ENCODE data around the gene MNT. TPM values are rescaled to one million over a fixed set of nuclear protein-coding genes. Genes with fewer than 3 reads are reported as not detected.
"Not testable (repeated sequence)": the region's sequence is repeated elsewhere in the genome, so short reads cannot be mapped to it uniquely, and the experiment has no call there.

MNT gene
- polyA plus RNA-seq (ENCODE audit: insufficient read length), result 20.3 TPM

DNA sequence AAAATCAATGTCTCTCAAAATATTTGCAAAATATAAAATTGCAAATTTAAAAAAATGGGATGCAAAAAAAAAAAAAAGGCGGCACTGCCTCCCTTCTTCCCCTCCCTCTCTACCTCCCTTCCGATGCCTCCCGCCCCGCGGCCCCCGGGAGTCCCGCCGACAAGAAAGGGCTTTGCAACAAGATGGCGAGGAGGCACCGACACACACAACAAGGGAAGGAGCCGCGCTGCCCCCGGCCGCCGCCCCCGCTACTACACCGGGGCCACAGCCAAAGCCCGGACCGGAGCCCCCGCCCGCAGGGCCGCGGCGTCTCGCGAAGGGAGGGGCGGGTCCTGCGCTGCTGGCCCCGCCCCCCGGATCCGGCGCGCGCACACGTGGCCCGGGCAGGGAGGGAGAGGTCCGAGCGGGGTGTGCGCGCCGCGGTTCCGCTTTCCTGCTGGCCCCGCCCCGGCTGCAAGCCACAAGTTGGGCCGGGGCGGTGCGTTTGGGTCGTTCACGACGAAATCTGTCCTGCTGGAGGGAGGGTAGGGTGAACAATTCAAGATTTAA lies at the start of gene MNT:
Gene MNT, minus strand, starts transcription at position 184 of the 549 bp plus-strand sequence. CDS start 348 bp downstream, outside the sequence.
- peak; percentile 95 for DNase-seq

GRCh38 chr17:2450016-2450650 lies 49.3 kb upstream of the MNT start:
- no peak for DNase-seq

DNA sequence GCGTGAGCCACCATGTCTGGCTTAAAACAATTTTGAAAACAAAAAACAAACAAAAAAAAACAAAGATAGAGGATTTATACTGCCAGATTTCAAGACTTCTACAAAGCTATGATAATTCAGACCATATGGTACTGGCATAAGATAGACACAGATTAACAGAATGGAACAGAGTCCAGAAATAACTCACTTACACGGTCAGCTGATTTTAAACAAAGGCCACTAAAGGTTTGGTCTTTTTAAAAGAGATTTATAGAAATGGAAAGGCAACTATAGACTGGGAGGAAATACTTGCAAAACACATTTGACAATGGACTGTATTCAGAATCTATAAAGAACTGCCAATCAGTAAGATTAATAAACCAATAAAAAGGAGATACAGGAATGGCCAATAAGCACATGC lies 48.6 kb upstream of the MNT start:
- DNase-seq, result no peak

DNA sequence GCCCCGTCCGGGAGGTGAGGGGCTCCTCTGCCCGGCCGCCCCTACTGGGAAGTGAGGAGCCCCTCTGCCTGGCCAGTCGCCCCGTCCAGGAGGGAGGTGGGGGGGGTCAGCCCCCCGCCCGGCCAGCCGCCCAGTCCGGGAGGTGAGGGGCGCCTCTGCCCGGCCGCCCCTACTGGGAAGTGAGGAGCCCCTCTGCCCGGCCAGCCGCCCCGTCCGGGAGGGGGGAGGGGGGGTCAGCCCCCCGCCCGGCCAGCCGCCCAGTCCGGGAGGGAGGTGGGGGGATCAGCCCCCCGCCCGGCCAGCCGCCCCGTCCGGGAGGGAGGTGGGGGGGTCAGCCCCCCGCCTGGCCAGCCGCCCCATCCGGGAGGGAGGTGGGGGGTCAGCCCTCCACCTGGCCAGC lies 46.6 kb upstream of the MNT start:
- DNase-seq, result not testable (repeated sequence)

- DNase-seq, result no peak
Observed at GRCh38 chr17:2445638-2446037, 44.8 kb upstream of the MNT start.

- DNase-seq, result no peak
Observed at GRCh38 chr17:2444382-2444781, 43.5 kb upstream of the MNT start.

GRCh38 chr17:2442166-2442565 lies 41.3 kb upstream of the MNT start:
- DNase-seq, result no peak

DNA sequence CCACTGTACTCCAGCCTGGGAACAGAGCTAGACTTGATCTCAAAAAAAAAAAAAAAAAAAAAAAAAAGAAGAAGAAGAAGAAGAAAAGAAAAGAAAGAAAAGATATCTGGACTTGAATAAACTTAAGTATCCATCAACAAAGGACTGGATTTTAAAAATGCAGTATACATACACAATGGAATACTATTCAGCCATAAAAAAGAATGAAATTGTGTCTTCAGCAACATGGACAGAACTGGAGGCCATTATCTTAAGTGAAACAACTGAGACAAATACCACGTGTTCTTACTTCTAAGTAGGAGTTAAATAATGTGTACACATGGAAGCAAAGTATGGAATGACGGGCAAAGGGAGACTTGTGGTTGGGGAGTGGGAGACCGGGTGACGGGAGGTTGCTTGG lies 40.1 kb upstream of the MNT start:
- no peak for DNase-seq

GRCh38 chr17:2439997-2440396 lies 39.1 kb upstream of the MNT start:
- not testable (repeated sequence) for DNase-seq

GRCh38 chr17:2438823-2439222 lies 38.0 kb upstream of the MNT start:
- DNase-seq, result no peak

- DNase-seq, result no peak
Observed at GRCh38 chr17:2436316-2436905, 35.6 kb upstream of the MNT start.

DNA sequence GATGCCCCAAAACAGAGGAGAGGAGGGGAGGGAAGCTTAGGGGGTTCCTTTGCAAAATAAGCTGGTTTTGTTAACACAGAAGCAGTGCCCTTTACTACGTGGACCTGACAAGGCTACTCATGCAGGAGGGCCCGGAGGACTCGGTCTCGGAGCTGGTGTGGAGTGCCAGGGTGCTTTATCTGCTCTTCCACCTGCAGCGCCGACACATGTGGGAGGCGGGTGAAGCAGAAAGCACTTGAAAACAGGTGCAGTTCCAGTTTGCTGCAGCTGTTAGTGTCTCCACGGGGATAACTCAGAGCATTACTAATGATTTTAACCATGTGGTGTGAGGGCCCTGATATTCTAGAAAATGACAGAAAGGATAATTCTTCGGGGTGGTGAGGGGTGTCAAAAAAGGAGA lies 35.0 kb upstream of the MNT start:
- no peak for DNase-seq

GRCh38 chr17:2435181-2435741 lies 34.4 kb upstream of the MNT start:
- no peak for DNase-seq

DNA sequence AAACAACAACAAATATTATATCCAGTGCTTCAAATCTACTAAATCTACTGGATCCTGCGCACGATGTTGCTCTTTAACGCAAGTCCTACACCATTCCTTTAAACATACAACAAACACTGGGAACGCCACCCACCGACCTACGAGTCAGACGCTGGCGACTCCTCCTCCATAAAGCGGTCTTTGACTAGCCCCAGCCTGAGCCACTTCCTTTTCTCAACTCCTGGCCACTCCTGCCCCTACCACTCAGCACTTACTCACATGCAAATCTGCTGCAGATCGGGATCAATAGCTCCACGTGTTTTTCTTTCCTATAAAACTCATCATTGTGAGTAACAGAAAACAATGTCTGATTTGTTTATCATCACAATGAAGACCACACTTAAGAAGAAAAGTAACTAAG lies 32.8 kb upstream of the MNT start:
- DNase-seq, result no peak

DNA sequence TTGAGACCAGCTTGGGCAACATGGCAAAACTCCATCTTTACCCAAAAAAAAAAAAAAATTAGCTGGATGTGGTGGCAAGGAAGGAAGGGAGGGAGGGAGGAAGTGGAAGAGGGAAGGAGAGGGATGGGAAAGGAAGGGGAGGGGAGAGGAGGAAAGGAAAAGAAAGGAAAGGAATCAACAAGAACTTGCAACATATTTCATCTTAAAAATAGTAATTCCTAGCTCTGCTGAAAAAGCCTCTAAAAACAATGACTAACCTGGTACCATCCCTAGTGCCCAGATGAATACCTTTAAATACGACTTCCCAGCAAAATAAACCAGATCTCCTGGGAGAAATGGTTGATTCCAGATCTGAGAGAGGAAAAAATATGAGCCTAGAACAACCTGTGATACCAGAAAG lies 27.1 kb upstream of the MNT start:
- DNase-seq, result no peak

GRCh38 chr17:2427215-2427614 lies 26.4 kb upstream of the MNT start:
- no peak for DNase-seq

DNA sequence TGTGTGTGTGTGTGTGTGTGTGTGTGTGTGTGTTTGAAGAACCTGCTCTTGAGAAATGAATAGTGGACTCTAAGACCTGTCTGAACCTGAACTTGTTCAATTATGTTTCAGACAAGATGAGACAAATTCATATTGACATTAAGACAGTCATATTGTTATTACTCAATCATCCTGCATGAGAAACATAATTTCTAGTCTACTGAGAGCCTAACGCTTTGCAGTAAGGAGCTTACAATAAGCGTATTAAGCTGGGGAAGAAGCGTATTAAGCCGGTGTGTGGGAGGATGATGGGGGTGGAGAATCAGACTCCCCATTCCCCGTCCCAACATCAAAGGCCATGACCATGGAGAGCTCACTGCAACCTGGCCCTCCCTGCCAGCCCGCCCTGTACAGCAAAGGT lies 22.4 kb upstream of the MNT start:
- DNase-seq, result no peak

- no peak for DNase-seq
Observed at GRCh38 chr17:2421315-2422147, 20.7 kb upstream of the MNT start.

- no peak for DNase-seq
Observed at GRCh38 chr17:2420176-2420575, 19.3 kb upstream of the MNT start.

GRCh38 chr17:2419486-2419885 lies 18.6 kb upstream of the MNT start:
- DNase-seq, result no peak

GRCh38 chr17:2418572-2418971 lies 17.7 kb upstream of the MNT start:
- no peak for DNase-seq

DNA sequence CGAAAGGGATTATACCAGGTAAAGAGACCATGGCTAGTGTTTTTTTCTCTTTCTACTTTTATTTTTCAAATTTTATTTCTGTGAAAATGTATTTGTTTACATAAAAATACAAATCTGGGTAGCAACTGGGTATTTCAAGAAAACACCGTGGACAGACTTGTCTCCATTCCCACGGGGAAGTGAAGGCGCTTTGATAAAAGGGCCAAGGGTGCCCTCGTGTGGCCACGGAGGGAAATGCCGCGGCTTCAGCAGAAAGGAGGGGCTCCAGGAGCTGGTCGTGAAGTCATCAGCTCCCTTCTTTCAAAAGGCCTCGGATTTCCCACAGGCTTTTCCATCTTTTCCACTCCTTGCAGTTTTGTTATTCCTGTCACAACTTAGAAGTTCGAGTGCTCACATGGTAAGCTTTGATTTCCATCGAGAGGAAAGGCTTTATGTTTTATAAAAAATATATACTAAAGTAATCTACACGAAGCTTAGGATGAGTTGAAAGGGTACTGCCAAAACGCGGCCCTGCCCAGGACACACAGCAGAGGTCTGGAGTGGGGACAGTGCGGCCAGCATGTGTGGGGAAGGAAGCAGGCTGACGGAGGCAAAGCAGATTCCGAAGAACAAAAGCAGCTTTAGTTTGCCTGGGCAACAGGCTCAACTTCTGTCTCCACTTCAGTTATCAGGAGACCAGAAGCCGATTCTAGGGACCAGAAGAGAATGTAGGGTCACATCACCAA lies 15.3 kb upstream of the MNT start:
- DNase-seq, result peak; percentile 90

Measured in hindlimb muscle (tissue), 1 donor.